Measurements from ENCODE around the gene PARD3. TPM values are rescaled to one million over a fixed set of nuclear protein-coding genes. Genes with fewer than 3 reads are reported as not detected.

The PARD3 gene
- total RNA-seq, 1 experiment from 2014 or later, result 54.0 TPM

- Histone ChIP-seq H3K36me3 (no peaks in the 10 kb centered on the region), H3K4me3 (no peak overlapping the region), H3K9me3 (replicated peaks) (no peaks in the 10 kb centered on the region), H3K27ac (no peak overlapping the region), H3K27me3 (replicated peaks) (no peaks in the 10 kb centered on the region), H3K4me1 (replicated peaks) (peaks cover 50% of the 10 kb centered on the region)
- DNase-seq (ENCODE audit: low read depth in 1 of 2, low spot score in 2 of 2), result no peak
These were observed 115.1 kb downstream of the PARD3 start for GRCh38 chr10:34699904-34700517.

DNA sequence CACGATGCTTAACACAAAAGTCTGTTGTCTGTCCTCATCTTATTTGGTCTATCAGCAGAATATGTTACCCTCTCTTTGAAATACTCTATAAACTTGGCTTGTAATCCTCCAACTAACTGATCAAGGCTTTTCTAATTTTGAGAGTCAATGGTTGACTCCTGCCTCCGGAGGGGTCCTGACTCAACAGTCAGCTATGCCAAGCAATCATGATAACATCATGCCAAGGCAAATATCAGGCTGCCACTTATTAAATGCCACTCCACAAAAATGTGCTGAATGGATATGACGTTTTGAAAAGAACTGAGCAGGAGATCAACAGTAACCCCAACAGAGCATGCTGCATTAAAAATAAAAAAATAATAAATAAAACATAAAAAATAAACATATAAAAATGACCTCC lies 116.1 kb downstream of the PARD3 start:
- H3K27ac ChIP-seq, result peak overlapping the region; percentile 21; the same call in 1 of the 2 replicates
- H3K9me3 ChIP-seq (replicated peaks), result no peaks in the 10 kb centered on the region
- no peaks in the 10 kb centered on the region for H3K36me3 ChIP-seq
- H3K4me1 ChIP-seq (replicated peaks), result peaks cover 50% of the 10 kb centered on the region
- no peaks in the 10 kb centered on the region for H3K27me3 ChIP-seq (replicated peaks)
- no peak overlapping the region for H3K4me3 ChIP-seq
- peak; percentile 64 to 71 for DNase-seq (ENCODE audit: low read depth in 1 of 2, low spot score in 2 of 2)

DNA sequence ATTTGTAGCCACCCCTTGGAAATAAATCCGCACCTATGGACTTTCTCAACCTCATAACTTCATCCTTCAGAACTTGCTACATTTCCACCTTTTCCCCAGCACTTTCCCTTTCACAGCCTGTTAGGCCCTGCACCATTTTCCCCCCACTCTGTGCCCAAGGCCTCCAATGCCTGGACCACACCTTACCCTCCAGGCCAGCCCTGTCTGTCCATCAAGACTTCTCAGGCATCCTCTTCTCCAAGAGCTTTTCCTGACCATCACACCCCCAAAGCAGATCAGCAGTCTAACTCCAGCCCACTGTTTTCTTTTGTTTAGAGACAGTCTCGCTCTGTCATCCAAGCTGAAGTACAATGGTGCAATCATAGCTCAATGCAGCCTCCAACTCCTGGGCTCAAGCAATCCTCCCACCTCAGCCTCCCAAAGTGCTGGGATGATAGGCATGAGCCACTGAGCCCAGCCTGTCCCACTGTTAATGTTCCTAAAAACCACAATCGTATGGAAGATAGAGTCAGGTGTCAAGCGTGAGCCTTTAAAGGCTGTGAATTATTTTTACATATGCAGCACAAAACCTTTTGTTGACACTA lies 116.8 kb downstream of the PARD3 start:
- H3K4me3 ChIP-seq, result no peak overlapping the region
- 0 out of 2 replicates have a peak, but pooled peaks cover under 1% of the 10 kb centered on the region for H3K36me3 ChIP-seq
- H3K9me3 ChIP-seq (replicated peaks), result no peaks in the 10 kb centered on the region
- no peaks in the 10 kb centered on the region for H3K27me3 ChIP-seq (replicated peaks)
- peaks cover 50% of the 10 kb centered on the region for H3K4me1 ChIP-seq (replicated peaks)
- H3K27ac ChIP-seq, result peak overlapping the region; percentile 21; the same call in 1 of the 2 replicates
- no peak for DNase-seq (ENCODE audit: low read depth in 1 of 2, low spot score in 2 of 2)

DNA sequence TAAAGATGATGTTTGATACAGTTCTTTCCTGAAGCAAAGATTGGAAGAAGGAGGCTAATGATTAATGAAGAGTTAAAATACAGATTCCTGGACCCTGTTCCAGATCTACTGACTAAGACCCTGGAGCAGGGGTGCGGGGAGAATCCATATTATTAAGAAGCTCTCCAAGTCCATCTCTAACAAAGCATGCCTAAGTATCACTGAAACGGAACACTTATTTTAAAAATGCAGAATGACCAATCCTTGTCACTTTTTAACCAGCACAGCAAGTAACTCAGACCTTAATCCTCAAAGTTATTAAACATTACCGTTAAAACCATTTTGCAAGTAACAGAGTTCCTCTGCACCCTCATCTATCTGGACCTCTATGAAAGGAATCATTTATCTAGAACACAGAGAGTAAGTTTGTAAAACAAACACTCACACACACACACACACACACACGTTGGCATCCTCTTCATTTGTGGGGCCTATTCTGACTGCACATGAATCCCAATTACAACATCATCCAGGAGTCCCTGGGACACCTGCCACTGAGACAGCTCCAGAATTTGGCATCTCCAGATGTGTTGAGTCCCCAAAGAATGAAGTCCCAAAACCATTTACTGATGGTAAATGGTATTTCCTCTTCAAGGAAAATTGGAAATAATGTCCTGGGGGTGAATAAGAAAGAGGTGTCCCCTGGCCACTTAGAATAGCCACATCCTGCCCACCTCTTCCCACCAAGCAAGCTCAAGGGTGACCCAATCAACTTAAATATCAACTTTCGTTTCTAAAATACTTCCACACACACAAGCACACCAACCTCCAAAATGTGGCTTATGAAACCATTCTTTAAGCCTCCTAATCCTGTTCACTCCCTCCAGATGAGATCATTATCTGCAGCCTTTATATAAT lies 117.5 kb downstream of the PARD3 start:
- Histone ChIP-seq H3K4me1 (replicated peaks) (peaks cover 49% of the 10 kb centered on the region), H3K27ac (no peak overlapping the region)
- DNase-seq (ENCODE audit: low read depth in 1 of 2, low spot score in 2 of 2), result no peak

GRCh38 chr10:34696423-34696822 lies 118.7 kb downstream of the PARD3 start:
- Histone ChIP-seq H3K27me3 (replicated peaks) (no peaks in the 10 kb centered on the region), H3K9me3 (replicated peaks) (no peaks in the 10 kb centered on the region), H3K27ac (no peak overlapping the region), H3K4me1 (replicated peaks) (peaks cover 47% of the 10 kb centered on the region), H3K36me3 (0 out of 2 replicates have a peak, but pooled peaks cover 3% of the 10 kb centered on the region), H3K4me3 (no peak overlapping the region)
- DNase-seq (ENCODE audit: low read depth in 1 of 2, low spot score in 2 of 2), result peak in 1 of 2 experiments; percentile 47

More for the DNA sequence above, 117.5 kb downstream of the PARD3 start:
- Histone ChIP-seq H3K27me3 (replicated peaks) (no peaks in the 10 kb centered on the region), H3K9me3 (replicated peaks) (no peaks in the 10 kb centered on the region), H3K36me3 (0 out of 2 replicates have a peak, but pooled peaks cover 3% of the 10 kb centered on the region), H3K4me3 (no peak overlapping the region)

DNA sequence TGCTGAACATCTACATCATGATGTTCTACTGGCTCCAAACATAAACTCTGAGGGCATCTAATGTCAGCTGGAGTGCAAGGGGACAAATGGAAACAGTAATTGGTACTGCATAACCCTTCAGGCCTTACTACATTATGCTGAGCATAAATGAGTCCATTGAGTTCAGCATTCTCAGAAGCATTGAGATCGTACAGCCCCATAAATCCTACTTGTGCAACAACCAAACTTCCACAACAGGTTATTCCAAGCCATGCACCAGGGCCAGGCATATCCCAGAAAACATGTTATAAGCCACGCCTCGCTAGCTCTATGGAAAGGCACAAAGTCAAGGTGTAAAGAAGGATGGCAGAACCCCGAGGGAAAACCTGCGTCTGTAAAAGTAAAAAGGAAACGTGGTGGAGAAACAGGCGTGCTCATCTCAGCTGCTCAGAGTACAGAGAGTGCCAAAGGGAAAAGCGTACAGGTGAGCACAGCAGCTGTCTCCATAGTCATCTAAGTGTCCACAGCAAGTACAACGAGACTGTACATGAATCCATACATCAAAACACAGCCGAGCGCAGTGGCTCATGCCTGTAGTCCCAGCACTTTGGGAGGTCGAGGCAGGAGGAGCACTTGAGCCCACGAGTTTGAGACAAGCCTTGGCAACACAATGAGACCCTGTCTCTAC lies 124.6 kb downstream of the PARD3 start:
- Histone ChIP-seq H3K27me3 (replicated peaks) (no peaks in the 10 kb centered on the region), H3K4me3 (no peak overlapping the region), H3K36me3 (0 out of 2 replicates have a peak, but pooled peaks cover 3% of the 10 kb centered on the region), H3K27ac (no peak overlapping the region), H3K4me1 (replicated peaks) (no peaks in the 10 kb centered on the region), H3K9me3 (replicated peaks) (no peaks in the 10 kb centered on the region)
- no peak for DNase-seq (ENCODE audit: low read depth in 1 of 2, low spot score in 2 of 2)

DNA sequence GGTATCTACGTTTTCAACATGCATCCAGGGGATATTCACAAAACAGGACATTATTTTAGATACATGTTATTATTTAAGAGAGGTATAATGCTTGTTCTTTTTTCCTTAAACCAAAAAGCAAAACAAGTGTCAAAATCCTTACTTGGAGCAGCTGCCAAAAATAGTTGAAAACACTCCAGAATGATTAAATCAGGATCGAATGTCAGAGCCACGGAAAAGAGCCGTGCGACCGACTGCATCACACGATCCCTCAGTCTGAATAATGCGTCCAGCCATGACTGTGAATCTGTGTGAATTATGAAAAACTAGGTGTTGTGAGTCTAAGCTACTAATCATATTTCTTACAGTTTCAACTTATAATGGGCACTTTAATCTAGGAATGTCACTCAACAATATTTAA lies 126.0 kb downstream of the PARD3 start:
- H3K27ac ChIP-seq, result no peak overlapping the region
- no peaks in the 10 kb centered on the region for H3K4me1 ChIP-seq (replicated peaks)
- no peak for DNase-seq (ENCODE audit: low read depth in 1 of 2, low spot score in 2 of 2)

DNA sequence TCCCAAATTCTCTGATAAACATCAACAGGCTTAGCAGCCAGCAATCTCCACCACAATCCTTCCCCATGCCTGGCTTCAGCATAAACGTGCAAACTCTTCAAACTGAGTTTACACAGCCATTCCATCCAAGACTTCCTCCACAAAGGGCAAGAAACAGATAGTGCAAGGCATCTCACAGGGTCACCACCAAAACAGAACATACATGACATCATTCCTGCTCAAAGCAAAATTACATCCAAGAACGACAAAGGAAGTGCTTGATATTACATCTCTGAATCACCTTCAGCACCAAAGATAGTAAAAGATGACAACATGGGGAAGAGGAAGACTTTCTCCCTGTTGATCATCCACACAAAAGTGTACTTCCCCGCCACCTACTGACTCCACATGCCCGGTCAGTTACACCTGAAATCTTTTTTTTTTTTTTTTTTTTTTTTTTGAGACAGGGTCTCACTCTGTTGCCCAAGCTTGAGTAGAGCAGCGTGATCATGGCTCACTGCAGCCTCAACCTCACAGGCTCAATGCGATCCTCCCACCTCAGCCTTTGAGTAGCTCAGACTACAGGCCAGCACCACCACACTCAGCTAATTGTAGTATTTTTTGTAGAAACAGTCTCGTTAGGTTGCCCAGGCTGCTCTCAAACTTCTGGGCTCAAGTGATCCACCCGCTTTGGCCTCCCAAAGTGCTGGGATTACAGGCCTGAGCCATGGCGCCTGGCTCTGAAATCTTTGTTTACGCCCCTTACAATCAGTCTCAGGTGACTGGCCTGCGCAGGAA lies 127.5 kb downstream of the PARD3 start:
- Histone ChIP-seq H3K4me1 (replicated peaks) (no peaks in the 10 kb centered on the region), H3K9me3 (replicated peaks) (no peaks in the 10 kb centered on the region), H3K4me3 (no peak overlapping the region), H3K27ac (no peak overlapping the region), H3K27me3 (replicated peaks) (no peaks in the 10 kb centered on the region), H3K36me3 (no peaks in the 10 kb centered on the region)
- DNase-seq (ENCODE audit: low read depth in 1 of 2, low spot score in 2 of 2), result no peak

More for the DNA sequence above, 126.0 kb downstream of the PARD3 start:
- H3K9me3 ChIP-seq (replicated peaks), result no peaks in the 10 kb centered on the region
- 0 out of 2 replicates have a peak, but pooled peaks cover 3% of the 10 kb centered on the region for H3K36me3 ChIP-seq
- no peak overlapping the region for H3K4me3 ChIP-seq
- H3K27me3 ChIP-seq (replicated peaks), result no peaks in the 10 kb centered on the region

GRCh38 chr10:34682580-34682979 lies 132.5 kb downstream of the PARD3 start:
- H3K4me3 ChIP-seq, result no peak overlapping the region
- no peaks in the 10 kb centered on the region for H3K27me3 ChIP-seq (replicated peaks)
- no peaks in the 10 kb centered on the region for H3K36me3 ChIP-seq
- H3K27ac ChIP-seq, result no peak overlapping the region
- H3K4me1 ChIP-seq (replicated peaks), result no peaks in the 10 kb centered on the region
- no peak for DNase-seq (ENCODE audit: low read depth in 1 of 2, low spot score in 2 of 2)
- no peaks in the 10 kb centered on the region for H3K9me3 ChIP-seq (replicated peaks)

DNA sequence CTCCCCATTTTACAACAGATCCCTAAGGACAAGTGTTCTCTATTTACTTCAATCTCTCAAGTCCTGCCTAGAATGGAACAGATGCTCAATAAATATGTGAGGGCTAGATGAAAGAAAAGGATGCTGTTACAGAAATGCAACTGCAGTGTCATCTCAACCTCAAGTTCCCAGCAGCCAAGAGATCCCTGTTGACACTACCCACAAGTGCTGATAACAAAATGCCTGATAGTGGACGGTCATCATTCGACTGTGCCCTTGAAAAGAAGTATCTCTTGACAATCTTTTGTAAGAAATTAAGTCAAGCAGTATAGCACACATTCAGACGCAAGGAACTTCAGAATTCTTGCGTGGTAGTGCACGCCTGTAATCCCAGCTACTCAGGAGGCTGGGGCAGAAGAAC lies 133.2 kb downstream of the PARD3 start:
- H3K36me3 ChIP-seq, result no peaks in the 10 kb centered on the region
- no peaks in the 10 kb centered on the region for H3K4me1 ChIP-seq (replicated peaks)
- H3K4me3 ChIP-seq, result no peak overlapping the region
- H3K27me3 ChIP-seq (replicated peaks), result no peaks in the 10 kb centered on the region
- H3K9me3 ChIP-seq (replicated peaks), result no peaks in the 10 kb centered on the region
- H3K27ac ChIP-seq, result no peak overlapping the region
- DNase-seq (ENCODE audit: low read depth in 1 of 2, low spot score in 2 of 2), result no peak

DNA sequence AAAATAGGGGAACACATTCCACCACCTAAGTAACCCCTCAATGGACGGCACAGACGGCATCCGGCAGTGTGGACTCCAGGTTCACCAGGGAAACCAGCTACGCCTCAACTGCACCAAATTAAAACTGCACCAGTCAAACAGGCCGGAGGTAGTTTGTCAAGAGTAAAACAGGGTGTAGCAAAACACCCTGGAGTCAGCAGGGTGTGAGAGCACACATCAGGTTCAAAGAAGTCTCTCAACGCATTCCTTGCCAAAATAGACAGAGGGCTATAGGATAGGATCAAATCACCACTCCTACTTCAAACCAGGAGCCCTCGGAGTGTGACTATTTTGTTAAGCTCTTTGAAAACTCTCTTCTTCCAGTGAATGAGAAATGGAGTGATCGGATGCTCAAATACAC lies 135.9 kb downstream of the PARD3 start:
- H3K27me3 ChIP-seq (replicated peaks), result no peaks in the 10 kb centered on the region
- no peaks in the 10 kb centered on the region for H3K4me1 ChIP-seq (replicated peaks)
- H3K9me3 ChIP-seq (replicated peaks), result no peaks in the 10 kb centered on the region
- DNase-seq (ENCODE audit: low read depth in 1 of 2, low spot score in 2 of 2), result no peak
- no peaks in the 10 kb centered on the region for H3K36me3 ChIP-seq
- H3K4me3 ChIP-seq, result no peak overlapping the region
- no peak overlapping the region for H3K27ac ChIP-seq

DNA sequence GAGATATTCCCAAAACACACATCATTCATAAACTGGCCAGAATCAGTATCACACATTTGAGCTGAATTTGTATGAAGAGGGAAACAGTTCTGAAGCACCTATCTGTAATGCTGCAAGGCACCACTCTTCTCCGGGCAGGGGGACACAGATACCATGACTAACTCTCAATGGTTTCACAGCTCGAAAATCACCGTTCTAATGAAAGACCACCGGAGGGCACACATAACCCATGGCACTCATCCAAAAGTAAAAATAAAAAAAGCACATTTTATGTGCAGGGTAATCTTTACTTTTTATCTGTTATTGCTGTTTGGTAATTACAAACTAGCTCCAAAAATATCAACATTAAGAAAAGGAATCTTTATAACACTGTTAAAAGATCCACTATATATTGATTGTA lies 137.5 kb downstream of the PARD3 start:
- Histone ChIP-seq H3K9me3 (replicated peaks) (no peaks in the 10 kb centered on the region), H3K4me3 (no peak overlapping the region), H3K27ac (no peak overlapping the region), H3K27me3 (replicated peaks) (no peaks in the 10 kb centered on the region), H3K36me3 (no peaks in the 10 kb centered on the region), H3K4me1 (replicated peaks) (no peaks in the 10 kb centered on the region)
- DNase-seq (ENCODE audit: low read depth in 1 of 2, low spot score in 2 of 2), result no peak

DNA sequence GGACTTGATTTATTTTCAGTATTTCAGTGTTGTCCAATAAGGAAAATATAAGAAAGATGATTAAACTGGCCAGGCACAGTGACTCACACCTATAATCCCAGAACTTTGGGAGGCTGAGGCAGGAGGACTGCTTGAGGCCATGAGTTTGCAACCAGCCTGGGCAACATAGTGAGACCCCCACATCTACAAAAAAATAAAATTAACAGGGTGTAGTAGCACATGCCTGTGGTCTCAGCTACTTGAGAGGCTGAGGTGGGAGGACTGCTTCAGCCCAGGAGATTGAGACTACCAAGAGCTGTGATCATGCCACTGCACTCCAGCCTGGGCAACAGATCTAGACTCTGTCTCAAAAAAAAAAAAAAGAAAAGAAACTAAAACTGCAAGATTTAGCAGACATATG lies 138.0 kb downstream of the PARD3 start:
- DNase-seq (ENCODE audit: low read depth in 1 of 2, low spot score in 2 of 2), result no peak
- Histone ChIP-seq H3K27me3 (replicated peaks) (no peaks in the 10 kb centered on the region), H3K27ac (no peak overlapping the region), H3K4me1 (replicated peaks) (no peaks in the 10 kb centered on the region), H3K9me3 (replicated peaks) (no peaks in the 10 kb centered on the region), H3K4me3 (no peak overlapping the region), H3K36me3 (no peaks in the 10 kb centered on the region)
